ENCODE measurements around the gene SMCHD1. TPM values are rescaled to one million over a fixed set of nuclear protein-coding genes. Genes with fewer than 3 reads are reported as not detected.

Gene SMCHD1
- total and polyA plus RNA-seq, 2 donors (not counting 1 experiment from before 2014, with no cell fraction given): 54.2 to 380 TPM

- no peaks in the 10 kb centered on the region for H3K36me3 ChIP-seq (replicated peaks in 1 of 2; ENCODE audit: control extremely low read depth in 1 of 2, control insufficient read depth in 1 of 2, extremely low read depth in 1 of 2, insufficient read depth in 2 of 2, low read length in 1 of 2)
- no peak overlapping the region for H3K9ac ChIP-seq (ENCODE audit: low read length)
- peaks cover 2% of the 10 kb centered on the region for H3K9me3 Mint-ChIP-seq (ENCODE audit: insufficient read depth)
- H3K27ac ChIP-seq (ENCODE audit: low read length in 2 of 2): no peak overlapping the region
- no peak overlapping the region for H3K27ac Mint-ChIP-seq
- ATAC-seq (ENCODE audit: low read depth) (no peak), DNase-seq (no peak)
- H3K27me3 ChIP-seq (replicated peaks in 1 of 4; ENCODE audit: control extremely low read depth in 1 of 4, control insufficient read depth in 3 of 4, insufficient read depth in 4 of 4, low read length in 3 of 4): no peaks in the 10 kb centered on the region
- H3K4me3 ChIP-seq (ENCODE audit: control extremely low read depth in 1 of 5, extremely low read depth in 1 of 5, insufficient read depth in 1 of 5, low read depth in 2 of 5, low read length in 4 of 5): no peak overlapping the region
- no peak overlapping the region for H2AFZ ChIP-seq (ENCODE audit: insufficient read depth, low read depth, low read length, poor library complexity, severe bottlenecking)
- ChIA-PET POLR2A (no interaction called here), CTCF (no interaction called here)
- H3K4me3 Mint-ChIP-seq: no peak overlapping the region
- no peaks in the 10 kb centered on the region for H4K20me1 ChIP-seq (ENCODE audit: control insufficient read depth, insufficient read depth, low read length, poor library complexity, severe bottlenecking)
- no peaks in the 10 kb centered on the region for H3K79me2 ChIP-seq (ENCODE audit: control insufficient read depth, insufficient read depth, low read length)
- intact Hi-C loops (cut with micrococcal nuclease): no loop called here
- H3K4me1 Mint-ChIP-seq: no peaks in the 10 kb centered on the region
- no peaks in the 10 kb centered on the region for H3K27me3 Mint-ChIP-seq
- no peaks in the 10 kb centered on the region for H3K4me1 ChIP-seq (ENCODE audit: control insufficient read depth in 2 of 2, insufficient read depth in 2 of 2, low read length in 2 of 2)
- peak; percentile 18 for TF ChIP-seq CTCF (IDR thresholded peaks at IDR 0.05)
- TF ChIP-seq EZH2 (IDR thresholded peaks at IDR 0.05; ENCODE audit: borderline replicate concordance, insufficient read depth, low read depth, low read length, poor library complexity, severe bottlenecking): no peak
- 33% methylated on average over 1 of the region's 2 CpGs for WGBS (ENCODE audit: insufficient coverage)
- peaks cover 0 to 8% (median 1%) of the 10 kb centered on the region in 3 donors for H3K9me3 ChIP-seq (ENCODE audit: control extremely low read depth in 1 of 3, control insufficient read depth in 2 of 3, insufficient read depth in 1 of 3, low read length in 2 of 3)
- no peak overlapping the region for H3K4me2 ChIP-seq (replicated peaks; ENCODE audit: low read depth, low read length, poor library complexity, severe bottlenecking)
Observed at GRCh38 chr18:2823202-2823601, 167.7 kb downstream of the SMCHD1 start.

- Mint-ChIP-seq H3K4me1 (no peaks in the 10 kb centered on the region), H3K9me3 (ENCODE audit: insufficient read depth) (peaks cover 2% of the 10 kb centered on the region), H3K27me3 (no peaks in the 10 kb centered on the region), H3K27ac (no peak overlapping the region), H3K4me3 (no peak overlapping the region)
- H3K36me3 ChIP-seq (replicated peaks in 1 of 2; ENCODE audit: control extremely low read depth in 1 of 2, control insufficient read depth in 1 of 2, extremely low read depth in 1 of 2, insufficient read depth in 2 of 2, low read length in 1 of 2): no peaks in the 10 kb centered on the region
- H3K9ac ChIP-seq (ENCODE audit: low read length): no peak overlapping the region
- ATAC-seq (ENCODE audit: low read depth) (no peak), DNase-seq (no peak)
- POLR2A ChIA-PET: no interaction called here
- H3K4me1 ChIP-seq (ENCODE audit: control insufficient read depth in 2 of 2, insufficient read depth in 2 of 2, low read length in 2 of 2): no peaks in the 10 kb centered on the region
- TF ChIP-seq EZH2 (IDR thresholded peaks at IDR 0.05; ENCODE audit: borderline replicate concordance, insufficient read depth, low read depth, low read length, poor library complexity, severe bottlenecking) (no peak), CTCF (IDR thresholded peaks at IDR 0.05) (no peak)
- H3K27ac ChIP-seq (ENCODE audit: low read length in 2 of 2): no peak overlapping the region
- intact Hi-C loops (cut with micrococcal nuclease): no loop called here
- no peak overlapping the region for H3K4me2 ChIP-seq (replicated peaks; ENCODE audit: low read depth, low read length, poor library complexity, severe bottlenecking)
- no peaks in the 10 kb centered on the region for H3K79me2 ChIP-seq (ENCODE audit: control insufficient read depth, insufficient read depth, low read length)
- no peaks in the 10 kb centered on the region for H4K20me1 ChIP-seq (ENCODE audit: control insufficient read depth, insufficient read depth, low read length, poor library complexity, severe bottlenecking)
- no peaks in the 10 kb centered on the region for H3K27me3 ChIP-seq (replicated peaks in 1 of 4; ENCODE audit: control extremely low read depth in 1 of 4, control insufficient read depth in 3 of 4, insufficient read depth in 4 of 4, low read length in 3 of 4)
- no CpG with 5 or more reads among the region's 2 CpGs for WGBS (ENCODE audit: insufficient coverage)
- H3K4me3 ChIP-seq (ENCODE audit: control extremely low read depth in 1 of 5, extremely low read depth in 1 of 5, insufficient read depth in 1 of 5, low read depth in 2 of 5, low read length in 4 of 5): no peak overlapping the region
- CTCF ChIA-PET: no interaction called here
- no peak overlapping the region for H2AFZ ChIP-seq (ENCODE audit: insufficient read depth, low read depth, low read length, poor library complexity, severe bottlenecking)
- peaks cover 0 to 10% (median 1%) of the 10 kb centered on the region in 3 donors for H3K9me3 ChIP-seq (ENCODE audit: control extremely low read depth in 1 of 3, control insufficient read depth in 2 of 3, insufficient read depth in 1 of 3, low read length in 2 of 3)
Observed at GRCh38 chr18:2823966-2824365, 168.4 kb downstream of the SMCHD1 start.
